HG03064 (cell line): ENCODE data around the gene MANEA.
"Not testable (repeated sequence)": the region's sequence is repeated elsewhere in the genome, so short reads cannot be mapped to it uniquely, and the experiment has no call there.

Experiments used
- ATAC-seq: cut with Tn5 transposase; IDR thresholded peaks from one replicate; pipeline ENCODE4 v1.9.1; 2021; ENCODE audit warnings: low read depth; ENCODE audit not compliant: unreplicated experiment

The MANEA gene, protein sequence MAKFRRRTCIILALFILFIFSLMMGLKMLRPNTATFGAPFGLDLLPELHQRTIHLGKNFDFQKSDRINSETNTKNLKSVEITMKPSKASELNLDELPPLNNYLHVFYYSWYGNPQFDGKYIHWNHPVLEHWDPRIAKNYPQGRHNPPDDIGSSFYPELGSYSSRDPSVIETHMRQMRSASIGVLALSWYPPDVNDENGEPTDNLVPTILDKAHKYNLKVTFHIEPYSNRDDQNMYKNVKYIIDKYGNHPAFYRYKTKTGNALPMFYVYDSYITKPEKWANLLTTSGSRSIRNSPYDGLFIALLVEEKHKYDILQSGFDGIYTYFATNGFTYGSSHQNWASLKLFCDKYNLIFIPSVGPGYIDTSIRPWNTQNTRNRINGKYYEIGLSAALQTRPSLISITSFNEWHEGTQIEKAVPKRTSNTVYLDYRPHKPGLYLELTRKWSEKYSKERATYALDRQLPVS

DNA sequence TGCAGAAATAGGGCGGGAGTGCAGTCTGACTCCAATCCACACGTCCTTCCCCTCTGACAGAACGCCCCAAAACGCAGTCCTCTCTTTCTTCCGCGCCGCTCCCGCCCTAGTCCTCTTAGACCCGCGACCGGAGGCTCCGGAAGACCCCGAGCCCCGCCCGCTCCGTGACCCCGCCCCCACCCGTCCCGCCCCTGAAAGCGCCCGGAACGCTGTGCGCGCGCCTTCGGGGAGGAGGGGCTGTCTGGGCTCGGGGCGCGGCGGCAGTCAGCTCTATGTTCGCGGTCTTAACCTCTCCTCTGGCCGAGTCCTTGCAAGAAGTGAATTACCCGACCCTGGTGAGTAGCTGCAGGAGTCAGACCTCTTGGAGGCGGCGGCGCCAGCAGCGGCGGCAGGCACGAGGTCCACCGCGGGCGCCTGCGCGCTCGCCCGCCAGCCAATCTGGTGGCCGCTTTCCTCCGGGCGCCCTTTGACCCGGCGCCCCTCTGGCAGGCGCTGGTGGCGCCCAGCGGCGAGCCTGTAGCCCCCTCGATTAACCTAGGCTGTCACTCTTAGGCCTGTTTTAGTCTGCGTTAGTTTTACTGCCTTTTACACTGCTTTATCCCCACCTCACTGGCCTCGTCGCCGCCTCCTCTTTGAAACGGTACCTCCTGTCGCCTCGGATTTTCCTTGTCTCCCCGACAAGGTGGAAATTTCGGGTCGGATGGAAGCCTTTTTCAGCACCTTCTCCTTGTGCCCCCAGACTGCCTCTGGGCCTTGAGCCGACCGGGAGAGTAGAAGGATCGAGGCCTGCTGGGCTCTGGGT, at the start of gene MANEA:
Gene MANEA (plus strand): TSS at position 232 of the 802 bp plus-strand sequence. CDS start 8,905 bp downstream, outside the sequence.
- peak; percentile 74 for ATAC-seq

- no peak for ATAC-seq
These were observed 47.6 kb upstream of the MANEA start for GRCh38 chr6:95529762-95530161.

GRCh38 chr6:95530176-95530819, 47.0 kb upstream of the MANEA start:
- no peak for ATAC-seq

GRCh38 chr6:95543798-95544197, 33.5 kb upstream of the MANEA start:
- no peak for ATAC-seq

DNA sequence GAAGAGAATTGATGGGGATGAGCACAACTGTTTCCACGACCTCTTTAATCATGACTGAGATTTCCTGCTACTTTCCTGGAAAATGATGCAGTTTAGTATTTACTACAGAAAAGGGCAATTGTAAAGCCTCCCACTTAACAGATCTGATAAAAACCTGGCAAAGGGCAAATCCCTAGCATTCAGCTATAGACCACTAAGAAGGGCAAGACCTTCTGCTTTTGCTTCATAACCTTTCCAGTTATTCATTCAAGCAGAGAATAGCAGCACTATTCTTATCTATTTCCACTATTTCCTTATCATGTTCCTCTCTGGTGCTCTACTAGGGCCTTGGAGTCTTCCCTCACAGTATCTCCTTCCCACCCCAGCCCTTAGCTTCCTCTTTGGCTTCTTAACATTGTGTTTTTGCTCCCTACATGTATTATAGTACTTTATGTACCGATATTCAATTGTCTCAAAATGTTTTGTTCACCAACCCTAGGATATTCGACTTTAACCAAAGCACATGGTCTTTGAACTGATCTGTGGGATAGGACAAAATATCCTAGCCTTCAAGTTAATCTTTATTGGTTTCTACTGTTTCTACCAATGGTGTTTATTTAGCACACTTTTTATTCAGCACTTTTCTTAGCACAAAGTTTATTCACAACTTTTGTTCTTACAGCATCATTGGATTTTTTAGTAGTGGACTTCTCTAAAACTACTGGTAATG, 32.7 kb upstream of the MANEA start:
- ATAC-seq = no peak

DNA sequence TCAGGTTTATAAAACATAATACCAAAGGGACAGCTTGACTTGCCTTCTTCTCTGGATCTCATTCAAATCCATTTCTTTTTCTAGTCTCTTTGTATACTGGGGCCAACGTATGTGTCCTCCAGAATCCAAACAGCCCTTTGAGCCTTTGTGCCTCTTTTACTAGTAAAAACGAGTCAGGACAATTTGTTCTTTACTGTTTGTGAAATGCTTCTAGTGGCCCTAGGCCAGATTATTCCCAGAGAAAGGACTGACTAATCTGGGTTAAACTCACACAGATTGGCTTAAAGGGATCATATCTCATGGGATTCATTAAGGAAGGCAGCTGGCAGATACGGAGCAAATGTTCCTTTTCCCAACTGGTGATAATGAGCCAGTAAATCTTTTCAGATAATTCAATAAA, 32.1 kb upstream of the MANEA start:
- no peak for ATAC-seq

- ATAC-seq = no peak
These were observed 31.6 kb upstream of the MANEA start for GRCh38 chr6:95545686-95546085.

- ATAC-seq = no peak
These were observed 31.2 kb upstream of the MANEA start for GRCh38 chr6:95546148-95546547.

- no peak for ATAC-seq
These were observed 30.3 kb upstream of the MANEA start for GRCh38 chr6:95547043-95547442.

DNA sequence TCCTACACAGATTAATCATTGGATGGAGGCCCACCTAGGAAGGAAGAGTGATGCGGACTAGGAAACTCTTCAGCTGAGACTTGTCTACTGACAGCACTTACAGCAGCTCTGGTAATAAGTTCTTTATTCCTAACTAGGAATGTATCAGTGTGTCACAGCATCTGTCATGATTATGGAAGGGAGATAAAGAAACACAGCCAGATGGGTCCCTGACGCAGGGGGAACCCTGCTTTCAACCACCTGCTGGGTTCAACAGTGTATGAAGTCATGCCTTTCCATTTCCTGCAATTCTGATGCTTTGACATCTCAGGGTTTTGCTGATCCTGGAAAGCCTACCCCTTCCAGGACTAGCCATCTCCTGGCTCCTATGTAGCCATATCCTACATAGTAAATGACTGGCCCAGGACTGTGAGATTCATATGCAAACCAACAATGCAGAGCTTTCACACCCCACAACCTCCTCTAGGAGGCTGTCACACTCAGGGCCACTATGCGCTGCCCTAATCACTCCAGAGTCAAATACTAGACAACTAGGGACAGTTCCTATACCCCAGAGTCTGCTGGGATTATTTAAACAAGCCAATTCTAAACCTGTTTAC, 29.0 kb upstream of the MANEA start:
- ATAC-seq = no peak

- no peak for ATAC-seq
These were observed 25.5 kb upstream of the MANEA start for GRCh38 chr6:95551678-95552324.

- ATAC-seq = no peak
These were observed 23.5 kb upstream of the MANEA start for GRCh38 chr6:95553880-95554279.

GRCh38 chr6:95560956-95561355, 16.4 kb upstream of the MANEA start:
- not testable (repeated sequence) for ATAC-seq

DNA sequence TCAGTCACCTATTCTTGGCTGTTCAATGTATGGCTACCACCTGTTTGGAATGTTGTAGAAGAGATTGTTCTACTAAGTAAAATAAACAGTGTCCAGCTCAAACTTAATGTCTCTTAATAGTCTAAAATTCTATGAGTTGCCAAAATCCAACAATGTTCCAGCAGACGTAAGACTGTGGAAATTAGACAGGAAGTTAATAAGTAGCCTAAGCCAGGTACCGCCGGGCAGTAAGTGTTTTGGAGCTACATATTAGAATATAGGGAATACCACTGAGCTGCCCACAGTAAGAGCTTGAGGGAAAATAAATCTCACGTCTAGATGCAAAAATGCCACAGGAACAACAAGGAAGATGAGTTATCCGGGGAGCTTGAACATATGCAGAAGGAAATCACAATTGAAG, 7.8 kb upstream of the MANEA start:
- no peak for ATAC-seq

DNA sequence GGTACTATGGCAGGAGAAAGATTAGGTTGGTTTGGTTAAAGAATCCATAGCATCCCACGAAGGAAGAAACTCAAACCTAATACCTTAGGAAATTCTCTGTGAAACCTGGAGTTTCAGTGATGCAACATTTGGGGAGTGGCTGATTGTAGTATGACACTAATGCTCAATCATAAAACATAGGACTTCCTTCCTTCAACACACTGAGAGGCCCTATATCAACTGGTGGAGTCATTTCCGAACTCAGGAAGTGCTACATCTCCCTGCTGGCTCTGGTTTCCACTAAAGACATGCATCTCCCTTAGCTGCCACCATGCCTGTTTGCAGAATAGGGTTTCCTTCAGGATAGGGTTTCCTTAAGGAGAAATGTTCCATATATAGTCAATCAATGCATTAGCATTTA, 5.2 kb upstream of the MANEA start:
- no peak for ATAC-seq

- ATAC-seq = no peak
These were observed 2.5 kb upstream of the MANEA start for GRCh38 chr6:95574811-95575210.

DNA sequence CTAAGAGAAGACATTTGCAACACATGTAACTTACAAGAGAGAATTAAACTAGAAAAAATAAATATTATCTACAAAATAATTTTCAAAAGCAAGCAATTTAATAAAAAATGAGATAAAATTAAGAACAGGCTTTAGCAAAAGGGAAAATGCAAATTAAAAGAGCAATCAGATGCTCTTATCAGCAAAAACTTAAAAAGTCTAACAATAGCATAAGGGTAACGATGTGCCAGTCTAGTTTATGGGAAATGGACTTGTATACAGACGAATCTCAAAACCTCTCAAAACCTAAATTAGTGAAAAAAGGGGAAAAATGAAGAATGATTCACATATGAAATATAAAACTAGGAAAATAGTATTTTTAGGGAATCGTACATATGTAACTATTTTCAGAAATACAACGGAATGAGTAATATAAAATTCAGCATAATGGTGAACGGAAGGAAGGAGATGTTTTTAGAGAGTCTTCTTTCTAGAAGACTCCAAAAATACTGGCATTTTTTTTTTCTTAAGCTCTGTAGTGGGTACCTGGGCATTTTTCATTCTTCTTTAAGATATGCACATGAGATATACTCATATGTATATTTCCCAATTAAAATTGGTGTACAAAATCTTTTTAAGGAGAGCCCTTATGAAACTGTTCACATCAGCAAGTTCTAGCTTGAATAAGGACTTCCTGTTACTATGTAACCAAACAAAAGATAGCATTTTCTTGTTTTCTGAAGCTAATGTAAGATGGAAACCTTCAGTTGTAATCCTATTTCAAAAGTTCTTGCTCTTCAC, 927 bp upstream of the MANEA start:
- ATAC-seq = peak; percentile 34

GRCh38 chr6:95576998-95577303, 384 bp upstream of the MANEA start:
- ATAC-seq = no peak

GRCh38 chr6:95578106-95578410, 723 bp downstream of the MANEA start:
- peak; percentile 7 for ATAC-seq
